IMR-90 (cell line): Measurements from ENCODE around the gene PJA2. TPM values are rescaled to one million over a fixed set of nuclear protein-coding genes. Genes with fewer than 3 reads are reported as not detected.

Experiments
- ATAC-seq: fragments of 200-7000 bp; cut with Tn5 transposase; 2 replicates; pipeline ENCODE4 v1.9.1; 2020; ENCODE audit warnings: low read depth, mild to moderate bottlenecking, moderate library complexity
- BruUV-seq: library from RNA; stranded (reverse); fragments of 400-500 nt; replicated peaks from 2 replicates; lab custom pipeline; 2021; lab: Mats Ljungman, UMichigan
- CTCF ChIA-PET: fragments of 300-600 bp; formaldehyde crosslinking; extraction: SDS; loops from one replicate; lab custom pipeline; 2021; ENCODE audit warnings: antibody characterized with exemption; lab: Yijun Ruan, JAX
- POLR2A ChIA-PET: fragments of 300-600 bp; sonication (Branson Sonifier 250); formaldehyde crosslinking; loops from one replicate; lab custom pipeline; 2022; ENCODE audit warnings: antibody characterized with exemption; ENCODE audit not compliant: unreplicated experiment; lab: Charles Lee
- DNase-seq: peaks from one replicate; pipeline ENCODE4 v3.0.0; 2013
- H2AFZ ChIP-seq: replicated peaks from 2 replicates; pipeline ENCODE3; 2013; ENCODE audit warnings: low read length, mild to moderate bottlenecking; ENCODE audit not compliant: poor library complexity
- H2AK5ac ChIP-seq: 2 replicates; pipeline ENCODE4 v1.6.1; 2013; ENCODE audit warnings: low read depth, low read length, inconsistent platforms
- H2AK9ac ChIP-seq: replicated peaks from 2 replicates; pipeline ENCODE3; 2013; ENCODE audit warnings: mild to moderate bottlenecking, low read depth, low read length, moderate library complexity; ENCODE audit not compliant: poor library complexity
- H2BK120ac ChIP-seq: 2 replicates; pipeline ENCODE4 v1.6.1; 2013; ENCODE audit warnings: low read depth, low read length, inconsistent platforms
- H2BK15ac ChIP-seq: 3 replicates; pipeline ENCODE4 v1.6.1; 2013; ENCODE audit warnings: low read depth, low read length, inconsistent platforms
- H2BK20ac ChIP-seq: 2 replicates; pipeline ENCODE4 v1.6.1; 2013; ENCODE audit warnings: low read depth, mild to moderate bottlenecking, inconsistent platforms, low read length, moderate library complexity
- H2BK5ac ChIP-seq: 2 replicates; pipeline ENCODE4 v1.6.1; 2013; ENCODE audit warnings: mild to moderate bottlenecking, low read depth, low read length, inconsistent platforms; ENCODE audit not compliant: poor library complexity, severe bottlenecking
- H3K14ac ChIP-seq: replicated peaks from 2 replicates; pipeline ENCODE4 v1.6.1; 2013; ENCODE audit warnings: low read depth, low read length, inconsistent platforms
- H3K18ac ChIP-seq: 2 replicates; pipeline ENCODE4 v1.6.1; 2013; ENCODE audit warnings: low read depth, low read length, control low read depth
- H3K23ac ChIP-seq: 2 replicates; pipeline ENCODE4 v1.6.1; 2013; ENCODE audit warnings: low read depth, low read length, inconsistent platforms
- H3K27ac ChIP-seq: 2 replicates; pipeline ENCODE4 v1.5.1; 2013; ENCODE audit warnings: mild to moderate bottlenecking, control low read depth, low read length; ENCODE audit not compliant: insufficient read depth
- H3K27me3 ChIP-seq: 2 replicates; pipeline ENCODE4 v1.6.1; 2013; ENCODE audit warnings: low read length; ENCODE audit not compliant: control insufficient read depth, insufficient read depth
- H3K36me3 ChIP-seq: 2 replicates; pipeline ENCODE4 v1.6.1; 2013; ENCODE audit warnings: low read length, mixed read lengths; ENCODE audit not compliant: control insufficient read depth, insufficient read depth
- H3K4ac ChIP-seq: 2 replicates; pipeline ENCODE4 v1.6.1; 2013; ENCODE audit warnings: low read depth, low read length, inconsistent platforms
- H3K4me1 ChIP-seq: 2 replicates; pipeline ENCODE4 v1.6.1; 2013; ENCODE audit warnings: low read length, mixed read lengths; ENCODE audit not compliant: control insufficient read depth, insufficient read depth
- H3K4me2 ChIP-seq: 2 replicates; pipeline ENCODE4 v1.6.1; 2013; ENCODE audit warnings: low read depth, mild to moderate bottlenecking, control low read depth, low read length, moderate library complexity
- H3K4me3 ChIP-seq: 2 replicates; pipeline ENCODE4 v1.5.1; 2013; ENCODE audit warnings: low read depth, mild to moderate bottlenecking, control low read depth, low read length, moderate library complexity; ENCODE audit not compliant: insufficient read depth
- H3K56ac ChIP-seq: 2 replicates; pipeline ENCODE4 v1.6.1; 2013; ENCODE audit warnings: low read length, inconsistent platforms; ENCODE audit not compliant: insufficient read depth; ENCODE audit errors: extremely low read depth
- H3K79me1 ChIP-seq, 2 experiments: 2 replicates each; pipeline ENCODE4 v1.6.1; 2013; ENCODE audit warnings: low read length in 2 of 2, inconsistent platforms in 1 of 2, low read depth in 1 of 2
- H3K9ac ChIP-seq: 2 replicates; pipeline ENCODE4 v1.6.1; 2013; ENCODE audit warnings: low read depth, low read length, control low read depth
- H3K9me1 ChIP-seq: 2 replicates; pipeline ENCODE4 v1.6.1; 2013; ENCODE audit warnings: low read length, inconsistent platforms; ENCODE audit not compliant: insufficient read depth
- H3K9me3 ChIP-seq: 2 replicates; pipeline ENCODE4 v1.6.1; 2013; ENCODE audit warnings: low read length; ENCODE audit not compliant: control insufficient read depth, insufficient read depth
- H4K20me1 ChIP-seq: 2 replicates; pipeline ENCODE4 v1.6.1; 2013; ENCODE audit warnings: low read length, inconsistent platforms; ENCODE audit not compliant: insufficient read depth
- H4K5ac ChIP-seq: 2 replicates; pipeline ENCODE4 v1.6.1; 2013; ENCODE audit warnings: mild to moderate bottlenecking, low read depth, low read length, control low read depth
- H4K8ac ChIP-seq, 2 experiments: 2 replicates each; pipeline ENCODE4 v1.6.1; 2013; ENCODE audit warnings: low read depth in 2 of 2, low read length in 2 of 2, control low read depth in 1 of 2, inconsistent platforms in 1 of 2
- H4K91ac ChIP-seq: 2 replicates; pipeline ENCODE4 v1.6.1; 2013; ENCODE audit warnings: low read depth, low read length, inconsistent platforms; ENCODE audit not compliant: insufficient read depth
- BHLHE40 ChIP-seq: fragments of 150-350 bp; IDR thresholded peaks from 2 replicates; pipeline ENCODE4 v1.6.1; 2016; ENCODE audit warnings: mild to moderate bottlenecking, low read depth, low read length
- CEBPB ChIP-seq: IDR thresholded peaks from 2 replicates; pipeline ENCODE4 v1.6.1; 2012; ENCODE audit warnings: low read depth, low read length, improper control_type of control experiment
- CHD1 ChIP-seq: IDR thresholded peaks from 2 replicates; pipeline ENCODE4 v1.6.1; 2012; ENCODE audit warnings: low read depth, low read length, improper control_type of control experiment
- CTCF ChIP-seq: conservative IDR thresholded peaks from 2 replicates; pipeline ENCODE4 v1.5.1; 2012; ENCODE audit warnings: mild to moderate bottlenecking, low read depth, low read length, improper control_type of control experiment
- FOS ChIP-seq: fragments of 150-350 bp; IDR thresholded peaks from 2 replicates; pipeline ENCODE4 v1.6.1; 2016; ENCODE audit warnings: low read depth, low read length
- MXI1 ChIP-seq: IDR thresholded peaks from 2 replicates; pipeline ENCODE4 v1.6.1; 2012; ENCODE audit warnings: low read depth, mild to moderate bottlenecking, low read length, moderate library complexity, borderline replicate concordance
- NFE2L2 ChIP-seq: fragments of 150-350 bp; IDR thresholded peaks from 2 replicates; pipeline ENCODE4 v1.6.1; 2016; ENCODE audit warnings: low read depth, mild to moderate bottlenecking, low read length
- RAD21 ChIP-seq: IDR thresholded peaks from 2 replicates; pipeline ENCODE4 v1.6.1; 2012; ENCODE audit warnings: low read length, improper control_type of control experiment
- RCOR1 ChIP-seq: IDR thresholded peaks from 2 replicates; pipeline ENCODE4 v1.6.1; 2012; ENCODE audit warnings: mild to moderate bottlenecking, low read length, improper control_type of control experiment; ENCODE audit not compliant: insufficient replicate concordance
- RFX5 ChIP-seq: IDR thresholded peaks from 2 replicates; pipeline ENCODE4 v1.8.0; 2012; ENCODE audit warnings: low read depth, mild to moderate bottlenecking, low read length, moderate library complexity
- SMC3 ChIP-seq: fragments of 150-350 bp; IDR thresholded peaks from 2 replicates; pipeline ENCODE4 v1.6.1; 2016; ENCODE audit warnings: low read depth, mild to moderate bottlenecking, antibody characterized with exemption, low read length, moderate library complexity
- USF2 ChIP-seq: fragments of 150-350 bp; IDR thresholded peaks from 2 replicates; pipeline ENCODE4 v1.6.1; 2017; ENCODE audit warnings: mild to moderate bottlenecking, antibody characterized with exemption, low read length, low read depth
- WGBS, 2 experiments: methylation state at CpG; one replicate each; pipeline versions ENCODE4 v1.1.5 to v1.1.7; 2013; ENCODE audit warnings: missing lambda C conversion rate in 2 of 2; ENCODE audit not compliant: insufficient read length in 1 of 2; ENCODE audit errors: extremely low coverage in 2 of 2; 5-methylcytosine and 5-hydroxymethylcytosine counted together
- dilution Hi-C: fragments of 300-500 bp; cut with HindIII; formaldehyde crosslinking; loops from one replicate; pipeline ENCODE4 v1.14.3; 2018; ENCODE audit warnings: low sequenced_read_pairs; ENCODE audit not compliant: unreplicated experiment
- in situ Hi-C: fragments of 300-500 bp; cut with MboI; formaldehyde crosslinking; loops from 3 replicates; pipeline ENCODE4 v1.14.3; 2019; ENCODE audit warnings: low sequenced_read_pairs, inconsistent platforms, mixed read lengths
- intact Hi-C: fragments of 100-400 bp; cut with micrococcal nuclease; formaldehyde crosslinking; loops from 2 replicates; pipeline ENCODE4 v1.10.0; 2022
- polyA plus RNA-seq, 3 experiments: library from polyadenylated mRNA; depleted of rRNA; stranded (reverse); fragments of >200 nt; gene quantifications; 2 replicates each; pipeline ENCODE4 v1.2.3, GENCODE V29; 2012; ENCODE audit warnings: low replicate concordance in 1 of 3
- total RNA-seq: library from RNA; depleted of rRNA; stranded (reverse); fragments of >200 nt; gene quantifications from 2 replicates; pipeline ENCODE4 v1.2.3, GENCODE V29; 2012

Gene PJA2
- total and polyA plus RNA-seq, 2 of the 4 experiments (the other 2 are of a cell fraction), result 42.3 to 70.6 TPM

GRCh38 chr5:109357807-109358206 is 52.0 kb downstream of the PJA2 start:
- H3K36me3 ChIP-seq, result peaks cover 25% of the 10 kb centered on the region
- DNase-seq, result no peak
- H3K9me1 ChIP-seq, result no peaks in the 10 kb centered on the region
- H2BK120ac ChIP-seq, result no peak overlapping the region
- H3K14ac ChIP-seq, result no peak overlapping the region
- H2BK20ac ChIP-seq, result no peak overlapping the region
- H2AK5ac ChIP-seq, result no peak overlapping the region
- no TSS peak for BruUV-seq
- intact Hi-C loops, result no loop called here
- H3K9ac ChIP-seq, result no peak overlapping the region
- ATAC-seq, result no peak
- H3K4me1 ChIP-seq, result no peaks in the 10 kb centered on the region
- no peak overlapping the region for H3K23ac ChIP-seq
- no peak overlapping the region for H4K5ac ChIP-seq
- H3K4ac ChIP-seq, result no peak overlapping the region
- H3K79me1 ChIP-seq, result peaks cover 13 to 29% of the 10 kb centered on the region in 2 experiments
- in situ Hi-C loops, result no loop called here
- no peak overlapping the region for H3K56ac ChIP-seq
- no peak overlapping the region for H3K18ac ChIP-seq
- H4K8ac ChIP-seq, result no peak overlapping the region
- no peaks in the 10 kb centered on the region for H3K9me3 ChIP-seq
- no peak overlapping the region for H2AFZ ChIP-seq
- H3K27me3 ChIP-seq, result no peaks in the 10 kb centered on the region
- CTCF ChIA-PET, result no interaction called here
- no peak overlapping the region for H2BK15ac ChIP-seq
- H2BK5ac ChIP-seq, result no peak overlapping the region
- H3K27ac ChIP-seq, result no peak overlapping the region
- no peak overlapping the region for H3K4me3 ChIP-seq
- POLR2A ChIA-PET, result no interaction called here
- no peak overlapping the region for H4K91ac ChIP-seq
- no peak overlapping the region for H2AK9ac ChIP-seq
- H3K4me2 ChIP-seq, result no peak overlapping the region
- dilution Hi-C loops, result no loop called here
- TF ChIP-seq CTCF, result no peak
- no peak for TF ChIP-seq RFX5
- no peak for TF ChIP-seq USF2
- TF ChIP-seq FOS, result no peak
- no peak for TF ChIP-seq RCOR1
- no peak for TF ChIP-seq BHLHE40
- TF ChIP-seq RAD21, result no peak
- no peak for TF ChIP-seq CEBPB
- no peak for TF ChIP-seq CHD1
- no peak for TF ChIP-seq NFE2L2
- TF ChIP-seq SMC3, result no peak
- no peak for TF ChIP-seq MXI1
- H4K20me1 ChIP-seq, result peaks cover 3% of the 10 kb centered on the region
- WGBS, 2 experiments, result no CpG with 5 or more reads among the region's 2 CpGs
